Esophagus (tissue), 2 donors: ENCODE results near the gene TPBG. TPM values are rescaled to one million over a fixed set of nuclear protein-coding genes. Genes with fewer than 3 reads are reported as not detected.
"Not testable (repeated sequence)": the region's sequence is repeated elsewhere in the genome, so short reads cannot be mapped to it uniquely, and the experiment has no call there.

Experiments
- H3K27ac ChIP-seq, 2 donors: one replicate each; pipeline ENCODE4 v1.5.1; 2013; ENCODE audit warnings: low read depth in 2 of 2, mild to moderate bottlenecking in 2 of 2, inconsistent platforms in 1 of 2, low read length in 1 of 2, moderate library complexity in 1 of 2
- H3K27me3 ChIP-seq, 2 donors: one replicate each; pipeline ENCODE4 v1.6.1; 2013; ENCODE audit warnings: low read length in 2 of 2, control low read depth in 1 of 2, mild to moderate bottlenecking in 1 of 2; ENCODE audit not compliant: insufficient read depth in 2 of 2, control insufficient read depth in 1 of 2
- H3K36me3 ChIP-seq, 2 donors: one replicate each; pipeline ENCODE4 v1.6.1; 2013; ENCODE audit warnings: low read length in 1 of 2; ENCODE audit not compliant: control insufficient read depth in 2 of 2, insufficient read depth in 2 of 2
- H3K4me1 ChIP-seq, 2 donors: one replicate each; pipeline ENCODE4 v1.6.1; 2013; ENCODE audit warnings: low read length in 1 of 2; ENCODE audit not compliant: control insufficient read depth in 2 of 2, insufficient read depth in 2 of 2
- H3K4me3 ChIP-seq, 2 donors: one replicate each; pipeline ENCODE4 v1.5.1; 2013; ENCODE audit warnings: low read length in 2 of 2, mild to moderate bottlenecking in 2 of 2, low read depth in 1 of 2, moderate library complexity in 1 of 2
- H3K9me3 ChIP-seq, 2 donors: one replicate each; pipeline ENCODE4 v1.6.1; 2013; ENCODE audit warnings: mild to moderate bottlenecking in 2 of 2, low read depth in 1 of 2, low read length in 1 of 2, moderate library complexity in 1 of 2; ENCODE audit not compliant: control insufficient read depth in 2 of 2, insufficient read depth in 1 of 2
- whole genome bisulfite sequencing, 2 donors: extraction: QIAGEN DNeasy Blood & Tissue Kit; methylation state at CpG; one replicate each; pipeline ENCODE4 v1.1.7; 2013; 5-methylcytosine and 5-hydroxymethylcytosine counted together
- polyA plus RNA-seq, 2 donors: library from polyadenylated mRNA; stranded (reverse); fragments of 200-250 nt; gene quantifications; one replicate each; pipeline ENCODE4 v1.2.3, GENCODE V29; 2013
- donor health status: healthy with polysubstance abuse.
- donor health status: Bipolar disorder and iron deficiency.

TPBG gene
- polyA plus RNA-seq, 2 donors, result 16.9 to 23.7 TPM

DNA sequence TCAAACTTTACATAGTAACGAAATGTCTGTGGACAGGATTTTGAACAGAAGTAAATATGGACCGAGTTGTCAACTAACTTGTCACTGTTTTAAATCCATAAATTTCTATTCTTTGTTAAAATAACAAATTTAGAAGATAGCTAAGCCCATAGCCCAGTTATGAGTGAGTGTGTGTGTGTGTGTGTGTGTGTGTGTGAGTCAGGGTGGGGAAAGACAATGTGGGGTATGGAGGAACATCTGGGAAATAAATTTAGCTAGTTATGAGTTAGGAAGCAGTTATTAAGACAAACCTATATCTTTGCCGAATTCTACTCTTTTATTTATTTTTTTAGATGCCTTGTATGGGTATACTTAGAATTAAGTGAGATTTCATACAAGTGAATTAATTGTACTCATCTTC, 9.0 kb downstream of the TPBG start:
- no peak overlapping the region for H3K4me3 ChIP-seq
- H3K4me1 ChIP-seq, result no peaks in the 10 kb centered on the region
- no peaks in the 10 kb centered on the region for H3K27me3 ChIP-seq
- H3K27ac ChIP-seq, result no peak overlapping the region
- WGBS, 2 donors, result 90 to 93% methylated on average over 3 of the region's 3 CpGs
- peaks cover 0 to 2% of the 10 kb centered on the region in 2 donors for H3K9me3 ChIP-seq
- no peaks in the 10 kb centered on the region for H3K36me3 ChIP-seq

DNA sequence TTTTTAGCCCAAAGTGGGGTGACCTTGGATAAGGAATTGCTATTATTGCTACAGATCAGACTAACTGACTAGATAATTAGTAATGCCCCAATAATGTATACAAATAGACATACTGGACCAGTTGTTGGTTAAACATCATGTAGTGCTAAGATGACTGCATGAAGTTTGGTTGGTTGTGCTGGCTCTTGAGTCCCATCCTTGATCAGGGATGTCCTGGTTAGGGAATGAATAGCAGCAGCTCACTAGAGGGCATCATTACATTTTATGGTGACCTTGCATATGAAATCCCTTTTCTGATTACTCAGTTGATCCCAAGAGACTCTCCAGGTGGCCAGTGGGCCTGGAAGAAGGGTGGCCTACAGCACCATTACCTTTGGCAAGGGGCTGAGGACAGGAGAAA, 10.9 kb downstream of the TPBG start:
- no peaks in the 10 kb centered on the region for H3K4me1 ChIP-seq

DNA sequence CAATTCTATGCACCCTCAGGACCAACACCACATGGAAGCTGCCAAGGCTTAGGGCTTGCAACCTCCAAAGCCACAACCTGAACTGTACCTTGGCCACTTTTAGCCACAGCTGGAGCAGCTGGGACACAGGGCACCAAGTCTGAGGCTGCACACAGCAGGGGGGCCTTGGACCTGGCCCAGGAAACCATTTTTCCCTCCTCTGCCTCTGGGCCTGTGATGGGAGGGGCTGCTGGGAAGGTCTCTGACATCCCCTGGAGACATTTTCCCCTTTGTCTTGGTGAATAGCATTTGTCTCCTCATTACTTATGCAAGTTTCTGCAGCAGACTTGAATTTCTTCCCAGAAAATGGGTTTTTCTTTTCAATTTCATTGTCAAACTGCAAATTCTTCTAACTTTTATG, 13.0 kb downstream of the TPBG start:
- H3K27ac ChIP-seq, result no peak overlapping the region
- H3K36me3 ChIP-seq, result no peaks in the 10 kb centered on the region
- no peak overlapping the region for H3K4me3 ChIP-seq
- H3K9me3 ChIP-seq, result peaks cover 0 to 2% of the 10 kb centered on the region in 2 donors
- H3K4me1 ChIP-seq, result no peaks in the 10 kb centered on the region
- no peaks in the 10 kb centered on the region for H3K27me3 ChIP-seq

More for the DNA sequence above, 10.9 kb downstream of the TPBG start:
- Histone ChIP-seq H3K27ac (no peak overlapping the region), H3K9me3 (peaks cover 0 to 2% of the 10 kb centered on the region in 2 donors), H3K36me3 (no peaks in the 10 kb centered on the region), H3K4me3 (no peak overlapping the region), H3K27me3 (no peaks in the 10 kb centered on the region)

DNA sequence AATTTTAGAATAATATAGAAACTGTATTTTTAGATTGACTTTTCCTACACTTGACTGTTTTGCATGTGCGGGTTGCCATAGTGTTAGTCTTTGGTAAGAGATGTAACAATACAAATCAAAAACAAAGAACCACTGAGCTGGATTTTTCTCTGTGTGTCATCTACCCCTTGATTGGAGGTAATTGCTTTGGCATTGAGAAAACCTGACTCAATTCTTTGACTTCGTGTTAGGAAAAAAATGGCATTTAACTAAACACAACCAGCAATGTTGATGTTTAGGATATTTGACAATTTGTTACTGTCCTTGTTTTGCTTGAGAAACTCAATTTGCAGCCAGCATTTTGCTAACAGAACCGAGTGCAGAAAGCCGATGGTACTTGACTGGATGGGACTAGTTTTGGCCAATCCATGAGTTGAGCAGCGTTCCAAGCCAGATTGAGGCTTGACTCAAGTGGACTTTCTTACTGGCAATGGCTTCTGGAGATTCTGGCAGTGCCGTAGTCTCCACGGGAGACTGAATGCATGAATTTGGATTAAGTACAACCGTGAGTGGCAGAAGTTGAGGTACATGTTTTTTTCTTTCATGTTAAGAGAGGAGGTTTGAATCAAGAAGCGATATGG, 17.1 kb downstream of the TPBG start:
- H3K27ac ChIP-seq, result peak overlapping the region; percentile 0 to 37
- WGBS, 2 donors, result 64 to 73% methylated on average over 9 of the region's 9 CpGs

DNA sequence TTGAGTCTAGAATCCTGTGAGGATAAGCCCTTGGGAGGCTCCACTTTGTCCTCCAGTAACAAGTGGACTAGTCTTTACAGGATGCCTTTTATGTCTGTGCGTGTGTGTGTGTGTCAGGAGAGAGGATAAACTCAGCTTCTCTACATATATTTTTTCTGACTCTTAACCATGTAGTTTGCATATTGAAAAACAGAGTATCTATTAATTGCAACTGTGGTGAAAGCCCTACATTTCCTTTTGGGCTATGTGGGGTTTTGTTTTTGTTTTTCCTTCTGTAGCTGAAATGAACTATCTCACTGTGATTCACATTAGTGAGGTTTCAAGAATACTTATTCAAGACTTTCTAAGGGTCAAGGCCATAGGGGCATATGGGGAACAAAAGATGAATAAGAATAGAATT, 17.7 kb downstream of the TPBG start:
- Histone ChIP-seq H3K9me3 (no peaks in the 10 kb centered on the region), H3K27me3 (no peaks in the 10 kb centered on the region), H3K4me1 (no peaks in the 10 kb centered on the region), H3K27ac (peak overlapping the region in 1 of 2 donors; percentile 0), H3K36me3 (no peaks in the 10 kb centered on the region), H3K4me3 (no peak overlapping the region)
- 46 to 85% methylated on average over 1 of the region's 1 CpG for WGBS, 2 donors

More for the DNA sequence above, 17.1 kb downstream of the TPBG start:
- no peak overlapping the region for H3K4me3 ChIP-seq
- H3K9me3 ChIP-seq, result peaks cover 0 to 2% of the 10 kb centered on the region in 2 donors
- no peaks in the 10 kb centered on the region for H3K27me3 ChIP-seq
- H3K4me1 ChIP-seq, result no peaks in the 10 kb centered on the region
- H3K36me3 ChIP-seq, result no peaks in the 10 kb centered on the region

DNA sequence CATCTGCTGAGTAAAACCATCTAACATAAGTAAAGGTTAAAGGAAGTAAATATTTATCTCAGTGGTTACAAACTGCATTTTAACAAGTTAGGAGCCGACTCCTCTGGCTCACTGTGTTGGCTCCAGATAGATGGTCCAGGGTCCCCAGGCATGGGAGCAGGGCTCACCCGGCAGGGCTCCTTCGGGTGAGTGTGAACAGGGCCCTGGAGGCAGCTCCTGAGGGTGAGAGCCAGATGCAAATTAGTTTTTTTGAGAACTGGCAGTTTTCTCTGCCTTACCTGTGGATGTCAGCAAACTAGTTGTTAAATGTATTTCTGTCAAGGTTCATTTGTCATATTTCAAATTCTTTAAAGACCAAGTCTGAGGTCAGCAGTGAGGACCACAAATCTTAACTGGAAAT, 21.5 kb downstream of the TPBG start:
- H3K4me1 ChIP-seq, result no peaks in the 10 kb centered on the region
- WGBS, 2 donors, result 24 to 45% methylated on average over 3 of the region's 3 CpGs
- H3K4me3 ChIP-seq, result no peak overlapping the region
- H3K36me3 ChIP-seq, result no peaks in the 10 kb centered on the region
- H3K9me3 ChIP-seq, result no peaks in the 10 kb centered on the region
- H3K27me3 ChIP-seq, result no peaks in the 10 kb centered on the region
- H3K27ac ChIP-seq, result no peak overlapping the region

DNA sequence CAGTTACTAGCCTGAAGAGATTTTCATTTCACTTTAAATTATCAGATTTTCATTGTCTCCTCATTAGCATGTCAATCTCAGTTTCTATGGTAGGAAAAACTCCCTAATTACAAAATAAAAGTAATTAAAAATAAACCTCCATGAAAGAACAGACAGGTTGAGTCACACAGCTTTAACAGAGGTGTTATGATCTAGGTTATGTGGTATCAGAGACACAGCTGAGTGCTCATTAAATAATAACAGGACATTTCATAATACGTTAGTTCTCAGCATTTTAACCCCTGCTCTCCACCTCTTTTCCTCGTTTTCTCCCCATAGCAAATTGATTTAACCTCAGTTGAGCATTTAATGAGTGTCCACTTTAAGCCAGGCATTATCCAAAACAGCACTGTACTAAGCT, 21.9 kb downstream of the TPBG start:
- WGBS, 2 donors, result 41 to 52% methylated on average over 2 of the region's 2 CpGs
- Histone ChIP-seq H3K4me1 (no peaks in the 10 kb centered on the region), H3K27ac (no peak overlapping the region), H3K36me3 (no peaks in the 10 kb centered on the region), H3K27me3 (no peaks in the 10 kb centered on the region), H3K9me3 (no peaks in the 10 kb centered on the region), H3K4me3 (no peak overlapping the region)

DNA sequence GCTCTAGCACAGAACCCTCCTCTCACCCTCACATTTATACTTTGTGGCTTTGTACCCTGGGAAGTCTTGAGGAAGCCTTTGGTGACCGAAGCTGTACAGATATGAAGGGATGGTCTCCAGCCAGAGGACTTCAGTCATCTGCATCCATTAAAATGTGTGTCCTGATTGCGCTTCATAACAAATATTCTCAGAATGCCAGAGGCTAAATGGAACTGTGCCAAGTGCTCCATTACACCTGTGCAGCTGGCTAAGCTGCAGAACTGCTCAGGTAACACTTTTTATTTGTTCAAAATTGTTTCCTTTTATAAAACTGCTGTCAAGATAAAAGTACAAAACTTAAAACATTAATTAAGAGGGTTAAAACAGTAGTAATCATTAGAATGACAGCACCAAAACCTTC, 22.3 kb downstream of the TPBG start:
- H3K9me3 ChIP-seq, result no peaks in the 10 kb centered on the region
- H3K27me3 ChIP-seq, result no peaks in the 10 kb centered on the region
- H3K4me1 ChIP-seq, result no peaks in the 10 kb centered on the region
- no peaks in the 10 kb centered on the region for H3K36me3 ChIP-seq
- no peak overlapping the region for H3K4me3 ChIP-seq
- H3K27ac ChIP-seq, result no peak overlapping the region
- WGBS, 2 donors, result 56 to 65% methylated on average over 2 of the region's 2 CpGs

DNA sequence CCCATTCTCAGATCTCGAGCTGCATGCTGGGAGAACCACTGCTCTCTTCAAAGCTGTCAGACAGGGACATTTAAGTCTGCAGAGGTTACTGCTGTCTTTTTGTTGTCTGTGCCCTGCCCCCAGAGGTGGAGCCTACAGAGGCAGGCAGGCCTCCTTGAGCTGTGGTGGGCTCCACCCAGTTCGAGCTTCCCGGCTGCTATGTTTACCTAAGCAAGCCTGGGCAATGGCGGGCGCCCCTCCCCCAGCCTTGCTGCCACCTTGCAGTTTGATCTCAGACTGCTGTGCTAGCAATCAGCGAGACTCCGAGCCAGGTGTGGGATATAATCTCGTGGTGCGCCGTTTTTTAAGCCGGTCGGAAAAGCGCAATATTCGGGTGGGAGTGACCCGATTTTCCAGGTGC, 31.2 kb downstream of the TPBG start:
- not testable (repeated sequence) for H3K27ac ChIP-seq, H3K4me1 ChIP-seq, H3K4me3 ChIP-seq, H3K9me3 ChIP-seq, H3K27me3 ChIP-seq, H3K36me3 ChIP-seq
- 77 to 87% methylated on average over 13 to 14 of the region's 15 CpGs for WGBS, 2 donors

DNA sequence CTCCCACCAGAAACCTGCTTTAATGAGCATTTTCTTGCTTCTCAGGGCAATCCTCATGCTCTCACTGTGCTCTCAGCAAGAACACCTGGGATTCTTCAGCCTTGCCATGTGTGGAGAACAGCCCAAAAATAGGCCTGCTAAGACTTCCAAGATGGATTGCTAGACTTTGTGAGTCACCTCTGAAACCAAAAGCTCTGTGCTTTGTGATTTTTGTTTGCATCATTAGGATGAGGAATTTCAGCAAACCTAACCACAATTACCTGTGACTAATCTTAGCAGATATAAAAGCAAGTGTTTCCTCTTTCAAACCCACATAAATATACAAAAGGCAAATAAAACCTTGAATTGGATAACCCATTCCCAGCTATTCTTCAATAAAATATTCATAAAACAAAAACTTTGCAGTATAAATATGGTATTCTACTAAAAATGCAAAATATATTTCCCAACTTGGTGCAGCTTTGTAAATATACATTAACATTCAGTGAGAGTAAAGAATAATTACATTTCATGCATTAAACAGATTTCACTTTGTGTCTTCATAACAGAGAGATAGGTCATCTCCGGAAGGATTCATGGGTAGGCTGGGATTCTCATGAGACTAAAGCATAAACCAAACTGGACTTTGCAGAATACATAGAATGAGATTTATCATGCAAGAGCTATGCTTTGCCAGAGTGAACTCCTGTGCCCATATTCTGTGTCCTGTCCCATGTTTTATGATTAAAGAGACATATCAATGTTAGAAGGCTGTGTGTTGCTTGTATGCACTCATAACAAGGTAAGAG, 33.5 kb downstream of the TPBG start:
- WGBS, 2 donors, result 74 to 80% methylated on average over 1 of the region's 1 CpG
- Histone ChIP-seq H3K4me1 (peaks cover 0 to 3% of the 10 kb centered on the region in 2 donors), H3K4me3 (no peak overlapping the region), H3K9me3 (no peaks in the 10 kb centered on the region), H3K27me3 (no peaks in the 10 kb centered on the region), H3K36me3 (no peaks in the 10 kb centered on the region), H3K27ac (peak overlapping the region; percentile 59 to 74)
